Fibroblast of villous mesenchyme (primary cell): ENCODE data around the gene TMPRSS13. TPM values are rescaled to one million over a fixed set of nuclear protein-coding genes. Genes with fewer than 3 reads are reported as not detected.

Experiments
- DNase-seq: peaks from one replicate; pipeline ENCODE4 v3.0.0-alpha.2; 2010; ENCODE audit warnings: low read depth
- H3K4me3 ChIP-seq: 2 replicates; pipeline ENCODE4 v1.5.1; 2011; ENCODE audit warnings: low read depth, mild to moderate bottlenecking, low read length
- total RNA-seq: library from RNA; depleted of rRNA; stranded (reverse); fragments of >200 nt; gene quantifications from 2 replicates; pipeline ENCODE4 v1.2.3, GENCODE V29; 2012
- TF ChIP-seq, protein P1 (sequence below): IDR thresholded peaks from 2 replicates; pipeline ENCODE4 v1.5.1; 2012; ENCODE audit warnings: low read depth, mild to moderate bottlenecking, low read length; ENCODE audit not compliant: insufficient read depth

TMPRSS13 gene
- total RNA-seq, 1 donor = not detected

DNA sequence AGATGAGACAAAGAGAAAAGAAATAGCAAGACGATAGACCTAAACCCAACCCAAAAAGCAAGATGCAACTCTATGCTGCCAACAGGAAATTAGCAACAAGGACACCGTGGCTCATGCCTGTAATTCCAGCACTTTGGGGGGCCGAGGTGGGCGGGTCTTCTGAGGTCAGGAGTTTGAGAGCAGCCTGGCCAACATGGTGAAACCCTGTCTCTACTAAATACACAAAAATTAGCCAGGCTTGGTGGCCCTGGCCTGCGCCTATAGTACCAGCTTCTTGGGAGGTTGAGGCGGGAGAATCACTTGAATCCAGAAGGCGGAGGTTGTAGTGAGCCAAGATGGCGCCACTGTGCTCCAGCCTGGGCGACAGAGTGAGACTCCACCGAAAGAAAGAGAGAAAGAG is 32.7 kb upstream of the TMPRSS13 start:
- no peak overlapping the region for H3K4me3 ChIP-seq
- TF ChIP-seq, protein P1, sequence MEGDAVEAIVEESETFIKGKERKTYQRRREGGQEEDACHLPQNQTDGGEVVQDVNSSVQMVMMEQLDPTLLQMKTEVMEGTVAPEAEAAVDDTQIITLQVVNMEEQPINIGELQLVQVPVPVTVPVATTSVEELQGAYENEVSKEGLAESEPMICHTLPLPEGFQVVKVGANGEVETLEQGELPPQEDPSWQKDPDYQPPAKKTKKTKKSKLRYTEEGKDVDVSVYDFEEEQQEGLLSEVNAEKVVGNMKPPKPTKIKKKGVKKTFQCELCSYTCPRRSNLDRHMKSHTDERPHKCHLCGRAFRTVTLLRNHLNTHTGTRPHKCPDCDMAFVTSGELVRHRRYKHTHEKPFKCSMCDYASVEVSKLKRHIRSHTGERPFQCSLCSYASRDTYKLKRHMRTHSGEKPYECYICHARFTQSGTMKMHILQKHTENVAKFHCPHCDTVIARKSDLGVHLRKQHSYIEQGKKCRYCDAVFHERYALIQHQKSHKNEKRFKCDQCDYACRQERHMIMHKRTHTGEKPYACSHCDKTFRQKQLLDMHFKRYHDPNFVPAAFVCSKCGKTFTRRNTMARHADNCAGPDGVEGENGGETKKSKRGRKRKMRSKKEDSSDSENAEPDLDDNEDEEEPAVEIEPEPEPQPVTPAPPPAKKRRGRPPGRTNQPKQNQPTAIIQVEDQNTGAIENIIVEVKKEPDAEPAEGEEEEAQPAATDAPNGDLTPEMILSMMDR = no peak
- DNase-seq = no peak

DNA sequence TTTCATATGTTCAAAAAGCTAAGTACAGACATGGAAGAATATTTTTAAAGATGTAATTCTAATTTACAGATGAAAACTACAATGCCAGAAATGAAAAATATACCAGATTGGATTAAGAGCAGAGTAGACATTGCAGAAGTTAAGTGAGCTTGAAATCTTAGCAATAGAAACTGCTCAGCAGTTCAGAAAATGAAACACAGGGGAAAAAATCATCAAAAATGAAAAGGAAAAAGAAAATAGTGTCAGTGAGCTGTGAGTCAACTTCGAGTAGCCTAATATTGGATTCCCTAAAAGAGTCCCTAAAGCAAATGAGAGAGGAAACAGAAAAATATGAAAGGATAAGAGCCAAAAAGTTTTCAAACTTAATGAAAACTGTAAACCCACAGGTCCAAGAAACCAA is 31.2 kb upstream of the TMPRSS13 start:
- TF ChIP-seq, protein P1 = no peak
- no peak overlapping the region for H3K4me3 ChIP-seq
- DNase-seq = no peak

DNA sequence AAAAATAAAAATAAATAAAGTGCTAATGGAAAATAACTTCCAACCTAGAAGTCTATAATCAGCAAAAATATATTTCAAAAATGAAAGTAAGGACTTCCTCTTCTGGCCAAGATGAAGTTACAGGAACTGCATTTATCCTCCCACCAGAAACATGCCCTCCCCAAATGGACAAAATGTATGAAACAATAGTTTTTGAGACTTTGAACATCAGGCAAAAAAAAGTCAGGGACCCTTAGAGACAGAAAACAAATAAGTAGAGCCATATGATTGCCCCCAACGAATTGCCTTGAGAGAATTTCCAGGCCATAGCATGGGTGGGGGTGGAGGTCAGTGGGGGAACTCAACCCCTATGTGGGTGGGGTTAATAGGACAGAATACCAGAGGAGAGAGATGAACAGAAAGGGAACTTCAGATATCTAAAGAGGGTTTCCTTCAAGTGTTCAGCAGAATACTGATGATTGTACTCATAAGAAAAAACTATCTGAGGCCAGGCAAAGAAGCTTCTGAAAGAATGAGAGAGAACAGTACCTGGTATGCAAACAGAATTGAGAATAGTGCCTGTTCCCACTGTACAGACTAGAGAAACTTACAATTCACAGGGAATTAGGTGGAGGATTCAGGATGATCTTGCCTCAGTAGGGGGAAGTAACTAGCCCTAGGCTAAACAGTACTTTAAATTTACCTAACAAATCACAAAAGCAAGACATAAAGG is 30.4 kb upstream of the TMPRSS13 start:
- no peak overlapping the region for H3K4me3 ChIP-seq
- DNase-seq = no peak
- TF ChIP-seq, protein P1 = no peak

DNA sequence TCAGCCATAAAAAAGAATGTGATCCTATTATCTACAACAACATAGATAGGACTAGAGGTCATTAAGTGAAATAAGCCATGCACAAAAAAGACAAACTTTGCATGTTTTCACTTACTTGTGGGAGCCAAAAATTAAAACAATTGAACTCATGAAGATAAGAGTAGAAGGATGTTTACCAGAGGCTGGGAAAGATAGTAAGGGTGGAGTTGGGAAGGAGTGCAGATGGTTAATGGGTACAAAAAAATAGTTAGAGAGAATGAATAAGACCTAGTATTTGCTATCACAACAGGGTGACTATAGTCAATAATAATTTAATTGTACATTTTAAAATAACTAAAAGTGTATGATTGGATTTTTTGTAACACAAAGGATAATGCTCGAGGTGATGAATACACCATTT is 29.7 kb upstream of the TMPRSS13 start:
- no peak for DNase-seq
- TF ChIP-seq, protein P1 = no peak
- H3K4me3 ChIP-seq = no peak overlapping the region

DNA sequence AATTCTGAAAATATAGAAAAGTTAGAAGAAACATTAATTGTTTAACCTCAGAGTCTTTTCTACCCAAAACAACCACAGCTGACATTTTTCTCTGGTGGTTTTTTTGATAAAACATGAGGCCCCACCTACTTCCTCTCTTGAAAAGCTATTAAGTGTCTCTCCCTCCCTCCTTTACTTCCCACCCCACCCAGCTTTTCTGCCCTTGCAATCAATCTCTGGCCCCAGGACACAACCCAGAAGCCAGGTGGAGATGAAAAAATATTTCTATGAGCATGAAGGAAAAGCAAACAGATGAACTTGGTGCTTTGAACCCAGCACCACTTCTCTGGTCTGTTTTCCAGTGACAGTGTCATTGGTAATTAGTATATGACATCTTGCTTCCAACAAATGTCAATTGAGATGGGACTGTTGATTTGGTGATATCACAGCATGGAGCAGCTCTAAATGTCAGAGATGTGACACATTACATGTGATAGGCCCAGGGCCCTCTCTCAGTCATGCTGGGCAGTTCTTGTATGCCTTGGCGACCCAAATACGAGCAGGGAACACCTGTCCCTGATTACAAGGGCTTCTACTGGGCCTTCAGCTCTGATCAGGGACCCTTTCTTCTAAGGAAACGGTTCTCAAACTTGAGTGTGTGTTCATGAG is 23.9 kb upstream of the TMPRSS13 start:
- no peak for DNase-seq
- no peak overlapping the region for H3K4me3 ChIP-seq
- TF ChIP-seq, protein P1 = no peak

DNA sequence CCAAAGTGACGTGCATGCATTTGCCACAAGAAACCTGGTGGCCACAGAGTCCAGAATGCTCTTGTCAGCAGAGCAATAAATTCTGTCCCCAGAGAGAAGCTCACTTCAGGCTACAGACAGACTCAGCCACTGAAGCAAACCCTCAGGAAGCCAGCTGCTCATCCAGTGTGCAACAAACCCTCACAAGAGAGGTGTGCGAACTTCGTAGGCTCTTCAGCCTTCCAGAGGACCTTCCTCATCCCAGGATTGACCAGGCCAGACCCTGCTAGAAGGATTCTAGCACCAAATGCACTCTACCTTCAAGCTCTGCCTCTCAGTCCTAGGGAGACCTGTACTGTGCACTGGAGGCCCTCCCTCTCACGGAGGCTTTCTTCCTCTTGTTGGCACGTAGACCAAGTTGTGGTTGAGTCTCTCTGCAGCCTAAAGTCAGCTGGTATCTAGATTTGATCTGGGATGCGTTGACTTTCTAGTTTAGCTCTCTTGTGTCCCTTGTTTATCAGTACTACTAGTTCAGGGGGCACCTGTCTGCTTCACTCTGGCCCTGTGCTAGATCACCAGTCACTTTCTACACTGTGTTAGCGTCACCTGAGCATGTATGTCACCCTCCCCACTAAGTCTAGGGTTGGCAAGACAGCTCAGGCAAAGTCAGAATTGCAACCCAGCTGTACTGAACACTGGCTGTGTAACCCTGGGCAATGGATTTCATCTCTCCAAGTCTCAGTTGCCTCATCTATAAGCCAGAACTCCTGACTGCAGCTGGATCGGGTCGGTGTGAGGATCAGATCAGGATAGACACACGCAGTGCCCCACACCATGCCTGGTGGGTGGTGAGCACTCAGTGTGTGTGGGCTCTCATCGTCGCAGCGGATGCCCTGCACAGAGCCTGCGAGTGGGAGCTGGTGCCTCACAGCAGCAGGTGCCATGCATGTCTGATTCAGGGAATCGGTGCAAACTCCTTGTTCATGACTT is 22.1 kb upstream of the TMPRSS13 start:
- no peak for DNase-seq
- no peak overlapping the region for H3K4me3 ChIP-seq
- TF ChIP-seq, protein P1 = no peak
